Upper lobe of right lung (tissue), 1 donor: ENCODE measurements around the gene ZNF618. TPM values are rescaled to one million over a fixed set of nuclear protein-coding genes. Genes with fewer than 3 reads are reported as not detected.

ENCODE experiments used
- ATAC-seq: fragments of 200-7000 bp; cut with Tn5 transposase; one replicate; pipeline ENCODE4 v1.9.1; 2020; ENCODE audit warnings: mild to moderate bottlenecking, moderate library complexity
- DNase-seq: peaks from one replicate; pipeline ENCODE4 v3.0.0-alpha.2; 2020
- H3K27ac ChIP-seq: fragments of 200-600 bp; one replicate; pipeline ENCODE4 v1.8.0; 2022
- H3K27me3 ChIP-seq: fragments of 200-600 bp; one replicate; pipeline ENCODE4 v1.8.0; 2022; ENCODE audit warnings: mild to moderate bottlenecking
- H3K36me3 ChIP-seq: fragments of 200-600 bp; one replicate; pipeline ENCODE4 v1.8.0; 2022
- H3K4me1 ChIP-seq: fragments of 200-600 bp; one replicate; pipeline ENCODE4 v1.8.0; 2022
- H3K4me3 ChIP-seq: fragments of 200-600 bp; one replicate; pipeline ENCODE4 v1.8.0; 2022; ENCODE audit warnings: mild to moderate bottlenecking
- H3K9me3 ChIP-seq: fragments of 200-600 bp; one replicate; pipeline ENCODE4 v1.8.0; 2022
- CTCF ChIP-seq: fragments of 200-600 bp; IDR thresholded peaks from one replicate; pipeline ENCODE4 v1.8.0; 2022; ENCODE audit warnings: antibody characterized with exemption
- intact Hi-C: fragments of 100-400 bp; cut with DNase I; formaldehyde crosslinking; loops from one replicate; pipeline ENCODE4 v1.11.0; 2022
- total RNA-seq: library from RNA; stranded (reverse); fragmentation: NEBNext Ultra II Directional; extraction: Animal tissue kit (Norgen Biotek cat#: 25700); gene quantifications from one replicate; pipeline ENCODE4 v1.2.1, GENCODE V29; 2021
- donor health status: DM: no; HTN: yes; CAD: no; lungs with severe emphysema.

The ZNF618 gene
- total RNA-seq, 1 donor from 2014 or later, result 9.8 TPM

GRCh38 chr9:113851359-113851758 lies 24.8 kb upstream of the ZNF618 start:
- ATAC-seq (no peak), DNase-seq (no peak)
- no peaks in the 10 kb centered on the region for H3K36me3 ChIP-seq
- no peaks in the 10 kb centered on the region for H3K27me3 ChIP-seq
- peaks cover 3% of the 10 kb centered on the region for H3K4me1 ChIP-seq
- intact Hi-C loops, result no loop called here
- H3K4me3 ChIP-seq, result no peak overlapping the region
- no peaks in the 10 kb centered on the region for H3K9me3 ChIP-seq
- no peak for TF ChIP-seq CTCF
- H3K27ac ChIP-seq, result no peak overlapping the region

- intact Hi-C loops, result no loop called here
Observed at GRCh38 chr9:113851873-113852272, 24.2 kb upstream of the ZNF618 start.

GRCh38 chr9:113853333-113853732 lies 22.8 kb upstream of the ZNF618 start:
- Histone ChIP-seq H3K27ac (no peak overlapping the region), H3K4me1 (peaks cover 3% of the 10 kb centered on the region), H3K4me3 (no peak overlapping the region), H3K36me3 (no peaks in the 10 kb centered on the region), H3K9me3 (no peaks in the 10 kb centered on the region), H3K27me3 (no peaks in the 10 kb centered on the region)
- peak; percentile 53 for TF ChIP-seq CTCF
- ATAC-seq, result peak; percentile 72
- no peak for DNase-seq
- intact Hi-C loops, result no loop called here

More at GRCh38 chr9:113851873-113852272, 24.2 kb upstream of the ZNF618 start:
- DNase-seq, result no peak
- no peak overlapping the region for H3K4me3 ChIP-seq
- no peaks in the 10 kb centered on the region for H3K27me3 ChIP-seq
- H3K9me3 ChIP-seq, result no peaks in the 10 kb centered on the region
- TF ChIP-seq CTCF, result no peak
- no peak for ATAC-seq
- H3K36me3 ChIP-seq, result no peaks in the 10 kb centered on the region
- H3K4me1 ChIP-seq, result peaks cover 3% of the 10 kb centered on the region
- no peak overlapping the region for H3K27ac ChIP-seq

GRCh38 chr9:113854310-113854709 lies 21.8 kb upstream of the ZNF618 start:
- Histone ChIP-seq H3K36me3 (no peaks in the 10 kb centered on the region), H3K27me3 (no peaks in the 10 kb centered on the region), H3K4me3 (no peak overlapping the region), H3K9me3 (no peaks in the 10 kb centered on the region), H3K4me1 (peaks cover 3% of the 10 kb centered on the region), H3K27ac (no peak overlapping the region)
- ATAC-seq (peak; percentile 94), DNase-seq (no peak)
- intact Hi-C loops, result no loop called here
- TF ChIP-seq CTCF, result no peak

GRCh38 chr9:113857875-113858274 lies 18.2 kb upstream of the ZNF618 start:
- Histone ChIP-seq H3K27me3 (no peaks in the 10 kb centered on the region), H3K36me3 (no peaks in the 10 kb centered on the region), H3K9me3 (no peaks in the 10 kb centered on the region), H3K4me1 (peaks cover 3% of the 10 kb centered on the region), H3K4me3 (no peak overlapping the region), H3K27ac (no peak overlapping the region)
- ATAC-seq (peak; percentile 71), DNase-seq (no peak)
- TF ChIP-seq CTCF, result no peak
- intact Hi-C loops, result no loop called here

- no peak for TF ChIP-seq CTCF
- Histone ChIP-seq H3K9me3 (no peaks in the 10 kb centered on the region), H3K4me3 (no peak overlapping the region), H3K4me1 (peaks cover 3% of the 10 kb centered on the region), H3K27me3 (no peaks in the 10 kb centered on the region), H3K36me3 (no peaks in the 10 kb centered on the region), H3K27ac (no peak overlapping the region)
- no peak for DNase-seq
- ATAC-seq, result no peak
- intact Hi-C loops, result no loop called here
Observed at GRCh38 chr9:113858282-113858681, 17.8 kb upstream of the ZNF618 start.
